RWPE2 (cell line): ENCODE measurements around the gene ATRN.
"Not testable (repeated sequence)": the region's sequence is repeated elsewhere in the genome, so short reads cannot be mapped to it uniquely, and the experiment has no call there.

Source experiments
- ATAC-seq: fragments of 200-7000 bp; cut with Tn5 transposase; 3 replicates; pipeline ENCODE4 v1.9.1; 2021; ENCODE audit warnings: low read depth
- DNase-seq: peaks from one replicate; pipeline ENCODE4 v3.0.0-alpha.2; 2020; ENCODE audit warnings: low spot score
- H3K27ac ChIP-seq: fragments of 450-650 bp; 2 replicates; pipeline ENCODE4 v1.5.1; 2017; ENCODE audit warnings: mild to moderate bottlenecking; ENCODE audit not compliant: poor library complexity, severe bottlenecking
- H3K27me3 ChIP-seq: fragments of 250-450 bp; sonication (Bioruptor Pico); 2 replicates; pipeline ENCODE4 v1.5.1; 2021; ENCODE audit warnings: mild to moderate bottlenecking, moderate library complexity; ENCODE audit not compliant: insufficient read depth, poor library complexity, severe bottlenecking
- H3K36me3 ChIP-seq: fragments of 250-450 bp; sonication (Bioruptor Pico); 2 replicates; pipeline ENCODE4 v1.5.1; 2020; ENCODE audit warnings: low read depth, mild to moderate bottlenecking, moderate library complexity
- H3K4me1 ChIP-seq: fragments of 250-450 bp; sonication (Bioruptor Pico); 2 replicates; pipeline ENCODE4 v1.5.1; 2021; ENCODE audit warnings: mild to moderate bottlenecking, moderate library complexity; ENCODE audit not compliant: insufficient read depth, poor library complexity, severe bottlenecking
- H3K4me3 ChIP-seq: fragments of 250-450 bp; sonication (Bioruptor Pico); 2 replicates; pipeline ENCODE4 v1.5.1; 2021; ENCODE audit warnings: mild to moderate bottlenecking, moderate library complexity; ENCODE audit not compliant: severe bottlenecking
- H3K9me3 ChIP-seq: fragments of 250-450 bp; sonication (Bioruptor Pico); 2 replicates; pipeline ENCODE4 v1.5.1; 2021; ENCODE audit warnings: mild to moderate bottlenecking, moderate library complexity; ENCODE audit not compliant: severe bottlenecking
- CTCF ChIP-seq: fragments of 450-650 bp; IDR thresholded peaks from one replicate; pipeline ENCODE4 v1.5.1; 2017; ENCODE audit warnings: mild to moderate bottlenecking, moderate library complexity; ENCODE audit not compliant: poor library complexity, severe bottlenecking

ATRN gene

GRCh38 chr20:3590164-3590563, 119.3 kb downstream of the ATRN start:
- Histone ChIP-seq H3K4me3 (no peak overlapping the region), H3K27ac (no peak overlapping the region), H3K4me1 (no peaks in the 10 kb centered on the region), H3K36me3 (peaks cover 24% of the 10 kb centered on the region), H3K9me3 (no peaks in the 10 kb centered on the region), H3K27me3 (no peaks in the 10 kb centered on the region)
- DNase-seq: no peak
- no peak for ATAC-seq
- no peak for TF ChIP-seq CTCF

GRCh38 chr20:3592931-3593330, 122.1 kb downstream of the ATRN start:
- Histone ChIP-seq H3K27ac (no peak overlapping the region), H3K36me3 (peaks cover 20% of the 10 kb centered on the region), H3K4me3 (no peak overlapping the region), H3K27me3 (no peaks in the 10 kb centered on the region), H3K4me1 (no peaks in the 10 kb centered on the region), H3K9me3 (no peaks in the 10 kb centered on the region)
- DNase-seq (no peak), ATAC-seq (no peak)
- TF ChIP-seq CTCF: no peak

GRCh38 chr20:3595541-3595940, 124.7 kb downstream of the ATRN start:
- Histone ChIP-seq H3K27me3 (no peaks in the 10 kb centered on the region), H3K4me1 (no peaks in the 10 kb centered on the region), H3K4me3 (no peak overlapping the region), H3K9me3 (no peaks in the 10 kb centered on the region), H3K27ac (no peak overlapping the region), H3K36me3 (peaks cover 35% of the 10 kb centered on the region)
- TF ChIP-seq CTCF: no peak
- DNase-seq: no peak
- no peak for ATAC-seq

- no peak for TF ChIP-seq CTCF
- Histone ChIP-seq H3K27ac (no peak overlapping the region), H3K36me3 (peaks cover 36% of the 10 kb centered on the region), H3K4me3 (no peak overlapping the region), H3K27me3 (no peaks in the 10 kb centered on the region), H3K4me1 (no peaks in the 10 kb centered on the region), H3K9me3 (no peaks in the 10 kb centered on the region)
- DNase-seq (no peak), ATAC-seq (no peak)
Observed at GRCh38 chr20:3603108-3603507, 132.3 kb downstream of the ATRN start.

- not testable (repeated sequence) for H3K9me3 ChIP-seq, H3K4me1 ChIP-seq, H3K4me3 ChIP-seq, H3K27me3 ChIP-seq, ATAC-seq, H3K27ac ChIP-seq, DNase-seq
- peaks cover 22% of the 10 kb centered on the region for H3K36me3 ChIP-seq
Observed at GRCh38 chr20:3605386-3605886, 134.6 kb downstream of the ATRN start.
